Vagina (tissue), 2 donors: Measurements from ENCODE around the gene IL31RA. TPM values are rescaled to one million over a fixed set of nuclear protein-coding genes. Genes with fewer than 3 reads are reported as not detected.

ENCODE experiments used
- DNase-seq, 2 donors: peaks; one replicate each; pipeline ENCODE4 v3.0.0-alpha.2; 2017; ENCODE audit errors: extremely low spot score in 2 of 2
- H3K27ac ChIP-seq: fragments of 200-600 bp; sonication (generic); one replicate; pipeline ENCODE4 v1.5.1; 2019
- H3K27me3 ChIP-seq: fragments of 200-600 bp; sonication (generic); one replicate; pipeline ENCODE4 v1.5.1; 2019
- H3K36me3 ChIP-seq, 2 donors: fragments of 200-600 bp; sonication (generic); one replicate each; pipeline ENCODE4 v1.5.1; 2017 to 2019
- H3K4me1 ChIP-seq: fragments of 200-600 bp; sonication (generic); one replicate; pipeline ENCODE4 v1.5.1; 2019
- H3K4me3 ChIP-seq, 2 donors: fragments of 200-600 bp; sonication (generic); 1 replicate in 1 of 2; 2 replicates in 1 of 2; pipeline ENCODE4 v1.5.1; 2016 to 2019
- H3K9me3 ChIP-seq: fragments of 200-600 bp; sonication (generic); one replicate; pipeline ENCODE4 v1.5.1; 2019
- CTCF ChIP-seq, 3 experiments: fragments of 450-650 bp in 2 of 3; fragments of 200-600 bp in 1 of 3; sonication (generic) in 1 of 3; IDR thresholded peaks; one replicate each; pipeline ENCODE4 v1.5.1; 2017 to 2019; ENCODE audit warnings: antibody characterized with exemption in 3 of 3, mild to moderate bottlenecking in 2 of 3, moderate library complexity in 2 of 3
- POLR2A ChIP-seq, 2 donors: fragments of 450-650 bp; IDR thresholded peaks; one replicate each; pipeline ENCODE4 v1.6.1; 2017; ENCODE audit warnings: antibody characterized with exemption in 2 of 2, mild to moderate bottlenecking in 2 of 2, moderate library complexity in 2 of 2
- POLR2AphosphoS5 ChIP-seq, 2 donors: sonication (generic); formaldehyde crosslinking; IDR thresholded peaks; one replicate each; pipeline ENCODE4 v1.9.0; 2017; ENCODE audit warnings: antibody characterized with exemption in 2 of 2, mild to moderate bottlenecking in 2 of 2, low read depth in 1 of 2; ENCODE audit not compliant: insufficient read depth in 1 of 2
- intact Hi-C: fragments of 100-400 bp; cut with DNase I; formaldehyde crosslinking; loops from one replicate; pipeline ENCODE4 v1.15.1; 2023
- total RNA-seq: library from RNA; depleted of rRNA; stranded (reverse); fragments of >200 nt; gene quantifications from one replicate; pipeline ENCODE4 v1.2.3, GENCODE V29; 2016

Gene IL31RA
- total RNA-seq, 1 donor from 2014 or later = not detected

GRCh38 chr5:55857247-55857640 lies 6.1 kb downstream of the IL31RA start:
- no peaks in the 10 kb centered on the region for H3K27me3 ChIP-seq
- H3K27ac ChIP-seq = no peak overlapping the region
- H3K4me1 ChIP-seq = no peaks in the 10 kb centered on the region
- H3K9me3 ChIP-seq = no peaks in the 10 kb centered on the region
- intact Hi-C loops = no loop called here
- no peak for DNase-seq
- TF ChIP-seq CTCF (IDR thresholded peaks at IDR 0.05) (no peak), POLR2A (IDR thresholded peaks at IDR 0.05) (no peak), POLR2AphosphoS5 (IDR thresholded peaks at IDR 0.05; ENCODE audit: insufficient read depth in 1 of 2, low read depth in 1 of 2) (no peak)
- no peak overlapping the region for H3K4me3 ChIP-seq
- H3K36me3 ChIP-seq = no peaks in the 10 kb centered on the region

- Histone ChIP-seq H3K4me1 (no peaks in the 10 kb centered on the region), H3K4me3 (no peak overlapping the region), H3K27ac (no peak overlapping the region), H3K27me3 (no peaks in the 10 kb centered on the region), H3K36me3 (no peaks in the 10 kb centered on the region), H3K9me3 (no peaks in the 10 kb centered on the region)
- intact Hi-C loops = no loop called here
- no peak for TF ChIP-seq POLR2AphosphoS5 (IDR thresholded peaks at IDR 0.05; ENCODE audit: insufficient read depth in 1 of 2, low read depth in 1 of 2)
- TF ChIP-seq POLR2A (IDR thresholded peaks at IDR 0.05) = no peak
- no peak for TF ChIP-seq CTCF (IDR thresholded peaks at IDR 0.05)
- DNase-seq = no peak
These were observed 6.9 kb downstream of the IL31RA start for GRCh38 chr5:55858104-55858503.

GRCh38 chr5:55860288-55860687 lies 9.1 kb downstream of the IL31RA start:
- Histone ChIP-seq H3K27ac (no peak overlapping the region), H3K4me3 (no peak overlapping the region), H3K4me1 (no peaks in the 10 kb centered on the region), H3K27me3 (no peaks in the 10 kb centered on the region), H3K9me3 (no peaks in the 10 kb centered on the region), H3K36me3 (no peaks in the 10 kb centered on the region)
- DNase-seq = no peak
- intact Hi-C loops = no loop called here
- TF ChIP-seq CTCF (IDR thresholded peaks at IDR 0.05) (no peak), POLR2A (IDR thresholded peaks at IDR 0.05) (no peak), POLR2AphosphoS5 (IDR thresholded peaks at IDR 0.05; ENCODE audit: insufficient read depth in 1 of 2, low read depth in 1 of 2) (no peak)

- Histone ChIP-seq H3K27ac (no peak overlapping the region), H3K9me3 (no peaks in the 10 kb centered on the region), H3K36me3 (no peaks in the 10 kb centered on the region), H3K4me1 (no peaks in the 10 kb centered on the region), H3K27me3 (no peaks in the 10 kb centered on the region), H3K4me3 (no peak overlapping the region)
- no peak for TF ChIP-seq CTCF (IDR thresholded peaks at IDR 0.05)
- TF ChIP-seq POLR2A (IDR thresholded peaks at IDR 0.05) = no peak
- no peak for TF ChIP-seq POLR2AphosphoS5 (IDR thresholded peaks at IDR 0.05; ENCODE audit: insufficient read depth in 1 of 2, low read depth in 1 of 2)
- intact Hi-C loops = no loop called here
- no peak for DNase-seq
These were observed 9.6 kb downstream of the IL31RA start for GRCh38 chr5:55860709-55861108.

GRCh38 chr5:55864606-55865541 lies 13.7 kb downstream of the IL31RA start:
- intact Hi-C loops = no loop called here

More at GRCh38 chr5:55864606-55865541, 13.7 kb downstream of the IL31RA start:
- Histone ChIP-seq H3K27me3 (no peaks in the 10 kb centered on the region), H3K4me3 (no peak overlapping the region), H3K36me3 (no peaks in the 10 kb centered on the region), H3K4me1 (peaks cover 8% of the 10 kb centered on the region), H3K9me3 (no peaks in the 10 kb centered on the region), H3K27ac (no peak overlapping the region)
- DNase-seq = no peak
- TF ChIP-seq POLR2A (IDR thresholded peaks at IDR 0.05) (no peak), CTCF (IDR thresholded peaks at IDR 0.05) (no peak), POLR2AphosphoS5 (IDR thresholded peaks at IDR 0.05; ENCODE audit: insufficient read depth in 1 of 2, low read depth in 1 of 2) (no peak)
